ENCODE measurements around the gene KLHL17.
A peak's percentile ranks its signal among the peaks of the same experiment; 100 is the strongest.
"Not testable (repeated sequence)": the region's sequence is repeated elsewhere in the genome, so short reads cannot be mapped to it uniquely, and the experiment has no call there.

Gene KLHL17

DNA sequence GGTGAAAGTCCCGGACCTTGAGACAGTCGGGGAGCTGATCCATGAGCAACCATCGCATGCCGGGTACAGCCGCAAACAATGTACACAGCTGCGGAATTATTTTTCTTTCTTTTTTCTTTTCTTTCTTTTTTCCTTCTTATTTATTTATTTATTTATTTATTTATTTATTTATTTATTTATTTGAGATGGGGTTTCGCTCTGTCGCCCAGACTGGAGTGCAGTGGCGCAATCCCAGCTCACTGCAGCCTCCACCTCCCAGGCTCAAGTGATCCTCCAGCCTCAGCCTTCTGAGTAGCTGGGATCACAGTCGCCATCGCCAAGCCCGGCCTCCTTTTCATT lies 24.1 kb downstream of the KLHL17 start:
- no peak overlapping the region for H4K12ac ChIP-seq (ENCODE audit: low read depth, low read length)
- H2AFZ ChIP-seq (ENCODE audit: insufficient read depth, low read length, poor library complexity), result peak overlapping the region; percentile 74
- H3K9me3 ChIP-seq (ENCODE audit: insufficient read depth, low read depth, low read length), result no peaks in the 10 kb centered on the region
- no peak for DNase-seq
- no peak overlapping the region for H3K27ac ChIP-seq (ENCODE audit: low read depth, low read length)
- no peak overlapping the region for H4K91ac ChIP-seq (ENCODE audit: low read depth, low read length)
- H2AK5ac ChIP-seq (ENCODE audit: low read length), result no peak overlapping the region
- H3K18ac ChIP-seq (ENCODE audit: low read length), result no peak overlapping the region
- H3K4ac ChIP-seq (ENCODE audit: low read depth, low read length), result no peak overlapping the region
- H2BK5ac ChIP-seq (ENCODE audit: low read depth, low read length, poor library complexity), result no peak overlapping the region
- no peak overlapping the region for H4K8ac ChIP-seq (ENCODE audit: low read depth, low read length)
- H3K4me1 ChIP-seq (ENCODE audit: control insufficient read depth in 1 of 2, insufficient read depth in 2 of 2, low read length in 2 of 2), result no peaks in the 10 kb centered on the region
- no peak overlapping the region for H2BK120ac ChIP-seq (ENCODE audit: insufficient read depth, low read length, poor library complexity)
- no peak overlapping the region for H2BK12ac ChIP-seq (ENCODE audit: low read length)
- no peak overlapping the region for H3K9ac ChIP-seq (ENCODE audit: low read length)
- H3K23ac ChIP-seq (ENCODE audit: low read length), result no peak overlapping the region
- H3K79me2 ChIP-seq (ENCODE audit: control insufficient read depth, insufficient read depth, low read length, poor library complexity), result no peaks in the 10 kb centered on the region
- peak overlapping the region; percentile 43 for H3K4me2 ChIP-seq (ENCODE audit: low read length)
- no CpG with 5 or more reads among the region's 12 CpGs for WGBS (ENCODE audit: extremely low coverage, insufficient coverage, insufficient read length)
- H3K14ac ChIP-seq (ENCODE audit: low read length), result no peak overlapping the region
- H3K79me1 ChIP-seq (ENCODE audit: low read length), result no peaks in the 10 kb centered on the region
- no peaks in the 10 kb centered on the region for H3K27me3 ChIP-seq (ENCODE audit: insufficient read depth, low read length)
- no peak overlapping the region for H3K4me3 ChIP-seq (ENCODE audit: low read depth, low read length)
- no peaks in the 10 kb centered on the region for H3K36me3 ChIP-seq (ENCODE audit: control insufficient read depth in 1 of 2, insufficient read depth in 2 of 2, low read length in 2 of 2)

DNA sequence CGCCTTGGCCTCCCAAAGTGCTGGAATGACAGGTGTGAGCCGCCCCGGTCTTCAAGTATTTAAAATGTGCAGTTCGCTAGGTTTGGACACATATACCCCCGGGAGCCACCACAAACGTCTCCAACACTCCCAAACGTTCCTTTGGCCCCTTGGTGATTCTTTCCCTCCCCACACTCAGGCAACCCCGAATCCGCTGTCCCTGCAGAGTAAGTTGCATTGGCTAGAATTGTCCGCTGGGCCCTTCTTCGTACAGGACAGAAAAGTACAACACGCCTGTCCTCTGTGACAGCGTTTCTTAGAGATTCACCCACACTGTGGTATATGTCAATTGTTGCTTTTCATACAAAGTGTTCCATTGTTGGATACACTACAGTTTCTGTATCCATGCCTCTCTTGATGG lies 24.7 kb downstream of the KLHL17 start:
- H3K4me2 ChIP-seq (ENCODE audit: low read length), result no peak overlapping the region
- H2AK5ac ChIP-seq (ENCODE audit: low read length), result no peak overlapping the region
- H2BK5ac ChIP-seq (ENCODE audit: low read depth, low read length, poor library complexity), result no peak overlapping the region
- no peak overlapping the region for H3K9ac ChIP-seq (ENCODE audit: low read length)
- H3K79me1 ChIP-seq (ENCODE audit: low read length), result no peaks in the 10 kb centered on the region
- H3K36me3 ChIP-seq (ENCODE audit: control insufficient read depth in 1 of 2, insufficient read depth in 2 of 2, low read length in 2 of 2), result no peaks in the 10 kb centered on the region
- no peaks in the 10 kb centered on the region for H3K27me3 ChIP-seq (ENCODE audit: insufficient read depth, low read length)
- H2AFZ ChIP-seq (ENCODE audit: insufficient read depth, low read length, poor library complexity), result no peak overlapping the region
- DNase-seq, result no peak
- no peak overlapping the region for H3K14ac ChIP-seq (ENCODE audit: low read length)
- no peak overlapping the region for H4K8ac ChIP-seq (ENCODE audit: low read depth, low read length)
- no peak overlapping the region for H3K4ac ChIP-seq (ENCODE audit: low read depth, low read length)
- no peak overlapping the region for H3K23ac ChIP-seq (ENCODE audit: low read length)
- H3K79me2 ChIP-seq (ENCODE audit: control insufficient read depth, insufficient read depth, low read length, poor library complexity), result no peaks in the 10 kb centered on the region
- no peak overlapping the region for H4K91ac ChIP-seq (ENCODE audit: low read depth, low read length)
- H3K9me3 ChIP-seq (ENCODE audit: insufficient read depth, low read depth, low read length), result no peaks in the 10 kb centered on the region
- WGBS (ENCODE audit: extremely low coverage, insufficient coverage, insufficient read length), result no CpG with 5 or more reads among the region's 13 CpGs
- no peak overlapping the region for H2BK12ac ChIP-seq (ENCODE audit: low read length)
- H3K4me1 ChIP-seq (ENCODE audit: control insufficient read depth in 1 of 2, insufficient read depth in 2 of 2, low read length in 2 of 2), result no peaks in the 10 kb centered on the region
- H3K4me3 ChIP-seq (ENCODE audit: low read depth, low read length), result no peak overlapping the region
- no peak overlapping the region for H4K12ac ChIP-seq (ENCODE audit: low read depth, low read length)
- H2BK120ac ChIP-seq (ENCODE audit: insufficient read depth, low read length, poor library complexity), result no peak overlapping the region
- H3K27ac ChIP-seq (ENCODE audit: low read depth, low read length), result no peak overlapping the region
- no peak overlapping the region for H3K18ac ChIP-seq (ENCODE audit: low read length)

DNA sequence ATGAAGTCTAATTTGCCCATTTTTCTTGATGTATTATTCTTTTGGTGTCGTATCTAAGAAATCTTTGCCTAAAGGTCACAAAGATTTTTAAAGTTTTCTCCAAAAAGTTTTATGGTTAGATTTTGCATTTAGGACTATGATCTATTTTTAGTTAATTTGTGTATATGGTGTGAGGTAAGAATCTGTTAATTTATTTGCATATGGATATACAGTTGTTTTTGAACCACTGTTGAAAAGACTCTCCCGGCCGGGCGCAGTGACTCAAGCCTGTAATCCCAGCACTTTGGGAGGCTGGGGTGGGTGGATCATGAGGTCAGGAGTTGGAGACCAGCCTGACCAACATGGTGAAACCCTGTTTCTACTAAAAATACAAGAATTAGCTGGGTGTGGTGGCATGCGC lies 27.7 kb downstream of the KLHL17 start:
- H3K4me3 ChIP-seq (ENCODE audit: low read depth, low read length); H2BK120ac ChIP-seq (ENCODE audit: insufficient read depth, low read length, poor library complexity); H3K23ac ChIP-seq (ENCODE audit: low read length); H2BK12ac ChIP-seq (ENCODE audit: low read length); DNase-seq; H3K4ac ChIP-seq (ENCODE audit: low read depth, low read length); H2BK5ac ChIP-seq (ENCODE audit: low read depth, low read length, poor library complexity); H3K4me2 ChIP-seq (ENCODE audit: low read length); H3K36me3 ChIP-seq (ENCODE audit: control insufficient read depth in 1 of 2, insufficient read depth in 2 of 2, low read length in 2 of 2); H4K91ac ChIP-seq (ENCODE audit: low read depth, low read length); H2AK5ac ChIP-seq (ENCODE audit: low read length); H3K4me1 ChIP-seq (ENCODE audit: control insufficient read depth in 1 of 2, insufficient read depth in 2 of 2, low read length in 2 of 2); H3K27me3 ChIP-seq (ENCODE audit: insufficient read depth, low read length); H2AFZ ChIP-seq (ENCODE audit: insufficient read depth, low read length, poor library complexity); H3K27ac ChIP-seq (ENCODE audit: low read depth, low read length); H3K79me2 ChIP-seq (ENCODE audit: control insufficient read depth, insufficient read depth, low read length, poor library complexity); H3K14ac ChIP-seq (ENCODE audit: low read length); H3K18ac ChIP-seq (ENCODE audit: low read length); H3K9ac ChIP-seq (ENCODE audit: low read length); H4K8ac ChIP-seq (ENCODE audit: low read depth, low read length); H4K12ac ChIP-seq (ENCODE audit: low read depth, low read length); H3K9me3 ChIP-seq (ENCODE audit: insufficient read depth, low read depth, low read length); H3K79me1 ChIP-seq (ENCODE audit: low read length): not testable (repeated sequence)
- WGBS (ENCODE audit: extremely low coverage, insufficient coverage, insufficient read length), result no CpG with 5 or more reads among the region's 5 CpGs

DNA sequence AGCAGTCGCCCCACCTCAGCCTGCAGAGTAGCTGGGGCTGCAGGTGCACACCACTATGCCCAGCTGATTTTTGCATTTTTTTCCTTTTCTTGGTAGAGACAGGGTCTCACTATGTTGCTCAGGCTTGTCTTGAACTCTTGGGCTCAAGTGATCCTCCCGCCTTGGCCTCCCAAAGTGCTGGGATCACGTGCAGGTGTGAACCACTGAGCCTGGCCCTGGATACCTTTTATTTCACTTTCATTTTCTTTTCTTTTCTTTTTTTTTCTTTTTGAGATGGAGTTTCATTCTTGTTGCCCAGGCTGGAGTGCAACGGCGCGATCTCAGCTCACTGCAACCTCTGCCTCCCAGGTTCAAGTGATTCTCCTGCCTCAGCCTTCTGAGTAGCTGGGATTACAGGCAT lies 30.9 kb downstream of the KLHL17 start:
- not testable (repeated sequence) for H3K18ac ChIP-seq (ENCODE audit: low read length); H4K8ac ChIP-seq (ENCODE audit: low read depth, low read length); H2AK5ac ChIP-seq (ENCODE audit: low read length); H3K4me3 ChIP-seq (ENCODE audit: low read depth, low read length); H3K4me1 ChIP-seq (ENCODE audit: control insufficient read depth in 1 of 2, insufficient read depth in 2 of 2, low read length in 2 of 2); H4K91ac ChIP-seq (ENCODE audit: low read depth, low read length); H3K27me3 ChIP-seq (ENCODE audit: insufficient read depth, low read length); H4K12ac ChIP-seq (ENCODE audit: low read depth, low read length); H3K14ac ChIP-seq (ENCODE audit: low read length); H3K23ac ChIP-seq (ENCODE audit: low read length); H3K27ac ChIP-seq (ENCODE audit: low read depth, low read length); H2BK12ac ChIP-seq (ENCODE audit: low read length); H3K79me1 ChIP-seq (ENCODE audit: low read length); H3K36me3 ChIP-seq (ENCODE audit: control insufficient read depth in 1 of 2, insufficient read depth in 2 of 2, low read length in 2 of 2); H3K4ac ChIP-seq (ENCODE audit: low read depth, low read length); DNase-seq; H2BK120ac ChIP-seq (ENCODE audit: insufficient read depth, low read length, poor library complexity); H2BK5ac ChIP-seq (ENCODE audit: low read depth, low read length, poor library complexity); H2AFZ ChIP-seq (ENCODE audit: insufficient read depth, low read length, poor library complexity); H3K79me2 ChIP-seq (ENCODE audit: control insufficient read depth, insufficient read depth, low read length, poor library complexity); H3K4me2 ChIP-seq (ENCODE audit: low read length)
- Histone ChIP-seq H3K9me3 (ENCODE audit: insufficient read depth, low read depth, low read length) (peaks cover 11% of the 10 kb centered on the region), H3K9ac (ENCODE audit: low read length) (peak overlapping the region; percentile 18)
- WGBS (ENCODE audit: extremely low coverage, insufficient coverage, insufficient read length), result no CpG with 5 or more reads among the region's 6 CpGs

All from trophoblast cell (in vitro differentiated cells and primary cell).